Stimulated activated CD4-positive, alpha-beta T cell treated with anti-CD3 and anti-CD28 coated beads, Interleukin-15, amount 100 ng/mL, for 48 hours (primary cell): ENCODE results near the gene SCAF4.
A peak's percentile ranks its signal among the peaks of the same experiment; 100 is the strongest.
"Not testable (repeated sequence)": the region's sequence is repeated elsewhere in the genome, so short reads cannot be mapped to it uniquely, and the experiment has no call there.

Source experiments
- DNase-seq, 2 donors: peaks; one replicate each; pipeline ENCODE4 v3.0.0-alpha.2; 2020; ENCODE audit warnings: low read depth in 2 of 2

Gene SCAF4

GRCh38 chr21:31671146-31671716, 60.7 kb downstream of the SCAF4 start:
- no peak for DNase-seq

DNA sequence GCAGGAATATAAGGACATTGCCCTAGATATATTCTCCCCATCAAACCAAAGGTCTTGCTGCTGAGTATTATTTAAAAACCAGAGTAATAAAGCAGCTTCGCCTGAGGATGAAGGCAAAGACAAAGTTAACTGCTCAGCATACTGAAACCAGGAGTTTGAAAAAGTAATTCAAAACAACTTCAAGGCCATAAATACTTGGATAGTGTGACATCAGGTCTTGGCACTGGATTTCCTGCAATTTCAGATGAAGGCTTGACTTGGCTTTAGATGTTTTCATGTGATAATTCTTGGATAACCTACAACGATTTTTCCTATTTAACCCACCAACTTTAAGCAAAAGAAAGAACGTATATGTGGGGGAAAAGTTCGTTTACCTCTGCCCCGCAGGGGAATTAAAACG, 61.8 kb downstream of the SCAF4 start:
- no peak for DNase-seq

DNA sequence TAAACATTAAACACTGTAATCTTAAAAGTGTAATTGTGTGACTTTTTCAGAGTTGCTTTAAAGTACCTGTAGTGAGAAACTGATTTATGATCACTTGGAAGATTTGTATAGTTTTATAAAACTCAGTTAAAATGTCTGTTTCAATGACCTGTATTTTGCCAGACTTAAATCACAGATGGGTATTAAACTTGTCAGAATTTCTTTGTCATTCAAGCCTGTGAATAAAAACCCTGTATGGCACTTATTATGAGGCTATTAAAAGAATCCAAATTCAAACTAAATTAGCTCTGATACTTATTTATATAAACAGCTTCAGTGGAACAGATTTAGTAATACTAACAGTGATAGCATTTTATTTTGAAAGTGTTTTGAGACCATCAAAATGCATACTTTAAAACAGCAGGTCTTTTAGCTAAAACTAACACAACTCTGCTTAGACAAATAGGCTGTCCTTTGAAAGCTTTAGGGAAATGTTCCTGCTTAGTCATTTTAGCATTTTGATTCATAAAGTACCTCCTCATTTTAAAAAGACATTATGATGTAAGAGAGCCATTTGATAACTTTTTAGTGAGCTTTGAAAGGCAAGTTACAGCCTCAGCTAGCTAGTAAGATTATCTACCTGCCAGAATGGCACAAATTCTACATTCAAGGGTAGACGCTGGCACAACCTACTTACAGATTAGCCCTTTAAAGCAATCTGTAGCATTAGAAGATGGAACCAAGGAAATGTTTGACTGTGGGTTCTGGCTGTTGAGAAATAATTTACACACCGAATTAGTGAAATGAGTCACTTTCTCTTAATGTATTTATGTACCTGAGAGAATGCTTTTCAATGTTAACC, 63.0 kb downstream of the SCAF4 start:
- DNase-seq, result no peak

GRCh38 chr21:31667639-31668038, 64.3 kb downstream of the SCAF4 start:
- DNase-seq, result no peak

DNA sequence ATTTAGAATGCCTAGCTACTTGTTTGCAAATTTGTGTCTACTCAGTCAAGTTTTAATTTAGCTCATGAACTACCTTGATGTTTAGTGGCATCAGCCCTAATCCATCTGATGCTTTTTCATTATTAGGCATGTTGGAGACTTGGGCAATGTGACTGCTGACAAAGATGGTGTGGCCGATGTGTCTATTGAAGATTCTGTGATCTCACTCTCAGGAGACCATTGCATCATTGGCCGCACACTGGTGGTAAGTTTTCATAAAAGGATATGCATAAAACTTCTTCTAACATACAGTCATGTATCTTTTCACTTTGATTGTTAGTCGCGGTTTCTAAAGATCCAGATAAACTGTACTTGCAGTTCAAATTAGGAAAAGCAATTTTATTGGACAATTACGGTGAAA, 64.8 kb downstream of the SCAF4 start:
- DNase-seq, result no peak

GRCh38 chr21:31666445-31667010, 65.4 kb downstream of the SCAF4 start:
- DNase-seq, result no peak

- DNase-seq, result not testable (repeated sequence)
Observed at GRCh38 chr21:31665869-31666268, 66.0 kb downstream of the SCAF4 start.

DNA sequence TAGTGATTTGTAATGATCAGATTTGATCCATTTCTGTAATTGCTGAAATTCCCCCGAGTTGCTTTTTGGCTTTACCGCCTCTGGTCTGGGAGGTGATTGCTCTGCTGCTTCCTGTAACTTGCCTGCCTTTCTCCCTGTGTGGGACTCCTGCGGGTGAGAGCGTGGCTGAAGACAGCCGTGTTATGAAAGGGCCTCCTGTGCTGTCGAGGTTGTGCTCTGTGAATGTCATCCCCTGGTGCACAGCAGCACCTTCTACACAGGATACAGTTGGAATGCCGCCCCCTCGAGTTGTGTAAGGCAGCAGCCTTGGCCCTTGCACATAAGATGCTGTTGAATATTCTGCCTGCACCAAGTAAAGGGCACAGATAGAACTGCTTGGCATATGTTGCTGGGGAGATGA, 66.5 kb downstream of the SCAF4 start:
- DNase-seq, result peak in 1 of 2 donors; percentile 15

DNA sequence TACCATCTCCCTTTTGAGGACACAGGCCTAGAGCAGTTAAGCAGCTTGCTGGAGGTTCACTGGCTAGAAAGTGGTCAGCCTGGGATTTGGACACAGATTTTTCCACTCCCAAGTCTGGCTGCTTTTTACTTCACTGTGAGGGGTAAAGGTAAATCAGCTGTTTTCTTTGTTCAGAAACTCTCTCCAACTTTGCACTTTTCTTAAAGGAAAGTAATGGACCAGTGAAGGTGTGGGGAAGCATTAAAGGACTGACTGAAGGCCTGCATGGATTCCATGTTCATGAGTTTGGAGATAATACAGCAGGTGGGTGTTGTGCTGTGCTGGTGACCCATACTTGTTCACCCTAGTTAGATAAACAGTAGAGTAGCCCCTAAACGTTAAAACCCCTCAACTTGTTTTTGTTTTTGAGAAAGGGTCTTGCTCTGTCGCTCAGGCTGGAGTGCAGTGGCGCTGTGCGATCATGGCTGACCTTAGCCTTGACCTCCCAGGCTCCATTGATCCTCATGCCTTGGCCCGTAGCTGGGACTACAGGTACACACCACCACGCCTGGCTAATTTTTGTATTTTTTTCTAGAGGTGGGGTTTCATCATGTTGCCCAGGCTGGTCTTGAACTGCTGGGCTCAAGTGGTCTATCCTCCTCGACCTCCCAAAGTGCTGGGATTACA, 68.2 kb downstream of the SCAF4 start:
- DNase-seq, result no peak

DNA sequence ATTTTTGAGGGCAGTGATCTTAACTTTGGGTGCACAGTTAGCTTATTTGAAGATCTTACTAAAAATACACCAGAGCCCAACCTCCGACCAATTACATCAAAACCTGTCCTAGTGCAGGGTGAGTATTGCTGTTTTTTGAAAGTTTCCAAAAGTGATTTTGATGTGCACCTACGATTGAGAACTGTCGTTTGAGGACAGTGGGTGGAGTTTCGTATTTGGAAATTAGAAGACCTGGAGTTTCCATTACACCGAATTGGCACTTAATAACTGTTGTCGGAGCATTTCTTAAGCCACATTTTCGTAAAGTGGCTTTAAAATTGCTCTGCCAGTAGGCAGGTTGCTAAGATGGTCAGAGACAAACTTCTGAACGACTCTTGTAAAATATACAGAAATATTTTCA, 71.3 kb downstream of the SCAF4 start:
- DNase-seq, result no peak

DNA sequence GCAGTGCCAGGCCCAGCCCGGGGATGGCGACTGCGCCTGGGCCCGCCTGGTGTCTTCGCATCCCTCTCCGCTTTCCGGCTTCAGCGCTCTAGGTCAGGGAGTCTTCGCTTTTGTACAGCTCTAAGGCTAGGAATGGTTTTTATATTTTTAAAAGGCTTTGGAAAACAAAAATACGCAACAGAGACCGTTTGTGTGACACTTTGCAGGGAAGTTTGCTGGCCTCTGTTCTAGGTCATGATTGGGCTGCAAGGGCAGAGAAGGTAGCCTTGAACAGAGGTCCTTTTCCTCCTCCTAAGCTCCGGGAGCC, 71.7 kb downstream of the SCAF4 start:
- DNase-seq, result no peak

DNA sequence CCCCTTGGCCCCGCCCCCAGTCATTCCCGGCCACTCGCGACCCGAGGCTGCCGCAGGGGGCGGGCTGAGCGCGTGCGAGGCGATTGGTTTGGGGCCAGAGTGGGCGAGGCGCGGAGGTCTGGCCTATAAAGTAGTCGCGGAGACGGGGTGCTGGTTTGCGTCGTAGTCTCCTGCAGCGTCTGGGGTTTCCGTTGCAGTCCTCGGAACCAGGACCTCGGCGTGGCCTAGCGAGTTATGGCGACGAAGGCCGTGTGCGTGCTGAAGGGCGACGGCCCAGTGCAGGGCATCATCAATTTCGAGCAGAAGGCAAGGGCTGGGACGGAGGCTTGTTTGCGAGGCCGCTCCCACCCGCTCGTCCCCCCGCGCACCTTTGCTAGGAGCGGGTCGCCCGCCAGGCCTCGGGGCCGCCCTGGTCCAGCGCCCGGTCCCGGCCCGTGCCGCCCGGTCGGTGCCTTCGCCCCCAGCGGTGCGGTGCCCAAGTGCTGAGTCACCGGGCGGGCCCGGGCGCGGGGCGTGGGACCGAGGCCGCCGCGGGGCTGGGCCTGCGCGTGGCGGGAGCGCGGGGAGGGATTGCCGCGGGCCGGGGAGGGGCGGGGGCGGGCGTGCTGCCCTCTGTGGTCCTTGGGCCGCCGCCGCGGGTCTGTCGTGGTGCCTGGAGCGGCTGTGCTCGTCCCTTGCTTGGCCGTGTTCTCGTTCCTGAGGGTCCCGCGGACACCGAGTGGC, 72.2 kb downstream of the SCAF4 start, which contains the start of gene SOD1:
TSS of gene SOD1 (plus strand) at position 158 of the 723 bp plus-strand sequence. CDS start at position 235, 77 bp downstream.
- peak; percentile 91 to 92 for DNase-seq

- no peak for DNase-seq
Observed at GRCh38 chr21:31659286-31659535, 72.7 kb downstream of the SCAF4 start.

DNA sequence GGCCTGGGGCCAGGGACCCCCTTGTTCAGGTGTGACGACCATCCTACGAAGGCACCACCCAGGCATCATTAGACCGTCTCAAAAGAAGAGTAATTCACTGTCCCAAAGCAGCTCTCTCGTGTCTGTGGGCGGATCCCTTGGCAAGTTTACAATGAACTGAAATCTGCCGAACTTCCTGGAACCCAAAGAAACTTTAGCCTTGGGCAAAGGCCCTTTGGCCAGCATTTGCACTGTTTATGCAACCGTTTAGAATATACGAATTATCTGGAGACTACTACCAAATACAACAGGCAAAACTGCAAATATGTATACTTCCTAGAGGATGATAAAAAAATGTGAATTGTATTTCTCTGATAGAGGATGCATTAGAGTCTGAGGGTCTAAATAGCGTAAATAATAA, 73.9 kb downstream of the SCAF4 start:
- no peak for DNase-seq

DNA sequence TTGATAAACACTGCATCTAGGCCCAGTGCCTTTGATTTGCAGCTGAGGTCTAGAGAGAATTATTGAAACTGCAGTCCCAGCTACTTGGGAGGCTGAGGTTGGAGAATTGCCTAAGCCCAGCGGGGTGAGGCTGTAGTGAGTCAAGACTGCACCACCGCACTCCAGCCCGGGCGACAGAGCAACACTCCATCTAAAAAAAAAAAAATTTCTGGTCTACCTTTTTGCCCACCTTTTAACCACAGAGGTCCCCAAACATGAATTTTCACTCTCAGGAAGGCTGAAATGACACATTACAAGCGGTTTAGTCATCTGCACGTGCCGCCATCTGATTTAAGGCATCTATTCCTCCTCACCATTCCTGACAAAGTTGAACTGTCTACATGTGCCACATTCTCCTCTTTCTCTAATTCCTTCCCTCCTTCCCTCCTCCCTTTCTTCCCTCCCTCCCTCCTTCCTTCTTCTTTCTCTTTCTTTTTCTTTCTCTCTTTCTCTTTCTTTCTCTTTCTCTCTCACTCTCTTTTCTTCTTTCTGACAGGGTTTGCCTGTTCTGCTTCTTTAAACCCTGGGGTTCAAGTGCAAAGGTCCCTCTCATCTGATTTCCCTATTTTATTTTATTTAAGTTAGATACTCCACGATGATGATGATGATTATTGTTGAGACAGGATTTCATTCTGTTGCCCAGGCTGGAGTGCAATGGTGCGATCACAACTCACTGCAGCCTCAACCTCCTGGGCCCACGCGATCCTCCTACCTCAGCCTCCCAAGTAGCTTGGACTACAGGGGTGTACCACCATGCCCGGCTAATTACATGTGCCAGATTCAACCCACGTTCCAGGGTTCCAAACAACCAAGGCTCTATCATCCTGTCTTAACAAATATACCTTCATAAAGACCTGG, 75.5 kb downstream of the SCAF4 start:
- DNase-seq, result peak; percentile 43 to 60

DNA sequence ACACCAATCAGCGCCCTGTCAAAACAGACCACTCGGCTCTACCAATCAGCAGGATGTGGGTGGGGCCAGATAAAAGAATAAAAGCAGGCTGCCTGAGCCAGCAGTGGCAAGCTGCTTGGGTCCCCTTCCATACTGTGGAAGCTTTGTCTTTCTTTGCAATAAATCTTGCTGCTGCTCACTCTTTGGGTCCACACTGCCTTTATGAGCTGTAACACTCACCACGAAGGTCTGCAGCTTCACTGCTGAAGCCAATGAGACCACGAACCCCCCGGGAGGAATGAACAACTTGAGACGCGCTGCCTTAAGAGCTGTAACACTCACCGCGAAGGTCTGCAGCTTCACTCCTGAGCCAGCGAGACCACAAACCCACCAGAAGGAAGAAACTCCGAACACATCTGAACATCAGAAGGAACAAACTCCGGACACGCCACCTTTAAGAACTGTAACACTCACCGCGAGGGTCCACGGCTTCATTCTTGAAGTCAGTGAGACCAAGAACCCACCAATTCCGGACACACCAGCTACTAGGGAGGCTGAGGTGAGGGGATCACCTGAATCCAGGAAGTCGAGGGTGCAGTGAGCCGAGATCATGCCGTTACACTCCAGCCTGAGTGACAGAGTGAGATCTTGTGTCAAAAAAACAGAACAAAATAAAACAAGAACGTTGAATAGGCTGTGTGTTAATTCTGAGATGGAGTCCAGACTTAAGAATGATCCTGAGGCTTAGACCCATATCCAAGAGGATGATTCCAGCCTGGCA, 76.9 kb downstream of the SCAF4 start:
- not testable (repeated sequence) for DNase-seq

- no peak for DNase-seq
Observed at GRCh38 chr21:31654340-31654739, 77.6 kb downstream of the SCAF4 start.

GRCh38 chr21:31651491-31651890, 80.4 kb downstream of the SCAF4 start:
- not testable (repeated sequence) for DNase-seq

GRCh38 chr21:31650930-31651329, 81.0 kb downstream of the SCAF4 start:
- no peak for DNase-seq

- no peak for DNase-seq
Observed at GRCh38 chr21:31647650-31648049, 84.3 kb downstream of the SCAF4 start.
